H1 (cell line): ENCODE results near the gene EYA2. TPM values are rescaled to one million over a fixed set of nuclear protein-coding genes. Genes with fewer than 3 reads are reported as not detected.

Experiments used
- CTCF ChIA-PET: fragments of 300-600 bp; sonication (Branson Sonifier 250); formaldehyde crosslinking; loops from one replicate; lab custom pipeline; 2021; ENCODE audit not compliant: partially characterized antibody; lab: Charles Lee
- POLR2A ChIA-PET: fragments of 300-600 bp; sonication (Branson Sonifier 250); formaldehyde crosslinking; loops from one replicate; lab custom pipeline; 2021; ENCODE audit warnings: inconsistent platforms; ENCODE audit not compliant: partially characterized antibody; lab: Charles Lee
- DNase-seq, 2 experiments: peaks; one replicate each; pipeline versions ENCODE4 v3.0.0 to v3.0.0-alpha.2; 2010 to 2022; ENCODE audit warnings: low spot score in 2 of 2, low read depth in 1 of 2, mixed read lengths in 1 of 2
- FAIRE-seq: peaks from 2 replicates; lab custom pipeline; 2011; peaks lifted over from hg19 to GRCh38; lab: Jason Lieb, UNC
- H2AFZ ChIP-seq: 2 replicates; pipeline ENCODE4 v1.8.1; 2012; ENCODE audit warnings: low read length, inconsistent platforms
- H2AK5ac ChIP-seq: 2 replicates; pipeline ENCODE4 v1.6.1; 2013; ENCODE audit warnings: low read depth, low read length
- H2BK120ac ChIP-seq: replicated peaks from 2 replicates; pipeline ENCODE3; 2013; ENCODE audit warnings: low read depth, low read length, inconsistent platforms
- H2BK12ac ChIP-seq: 2 replicates; pipeline ENCODE4 v1.6.1; 2013; ENCODE audit warnings: low read depth, low read length
- H2BK15ac ChIP-seq: 2 replicates; pipeline ENCODE4 v1.6.1; 2013; ENCODE audit warnings: low read length
- H2BK20ac ChIP-seq: 2 replicates; pipeline ENCODE4 v1.6.1; 2013; ENCODE audit warnings: low read length
- H2BK5ac ChIP-seq: 2 replicates; pipeline ENCODE4 v1.6.1; 2013; ENCODE audit warnings: low read depth, low read length
- H3K14ac ChIP-seq: 2 replicates; pipeline ENCODE4 v1.6.1; 2013; ENCODE audit warnings: inconsistent platforms; ENCODE audit not compliant: insufficient read length
- H3K18ac ChIP-seq: 2 replicates; pipeline ENCODE4 v1.6.1; 2013; ENCODE audit warnings: low read length; ENCODE audit errors: extremely low read depth
- H3K23ac ChIP-seq: 2 replicates; pipeline ENCODE4 v1.6.1; 2013; ENCODE audit warnings: inconsistent platforms; ENCODE audit not compliant: insufficient read length
- H3K23me2 ChIP-seq: 2 replicates; pipeline ENCODE4 v1.6.1; 2013; ENCODE audit warnings: low read depth, low read length
- H3K27ac ChIP-seq: 2 replicates; pipeline ENCODE4 v1.6.1; 2011; ENCODE audit warnings: low read depth, low read length, inconsistent platforms
- H3K27me3 ChIP-seq, 4 experiments: replicated peaks in 1 of 4; 1 replicate in 1 of 4; 2 replicates in 3 of 4; pipeline versions ENCODE4 v1.6.1 to v1.8.1; 2011 to 2013; ENCODE audit warnings: low read length in 3 of 4, mild to moderate bottlenecking in 3 of 4, inconsistent platforms in 2 of 4, mixed read lengths in 2 of 4, moderate library complexity in 1 of 4; ENCODE audit not compliant: control insufficient read depth in 3 of 4, insufficient read depth in 3 of 4; ENCODE audit errors: extremely low read depth in 1 of 4
- H3K36me3 ChIP-seq, 4 experiments: 2 replicates each; pipeline versions ENCODE4 v1.6.1 to v1.8.1; 2011 to 2013; ENCODE audit warnings: mild to moderate bottlenecking in 4 of 4, low read length in 3 of 4, moderate library complexity in 2 of 4, control low read depth in 1 of 4, inconsistent platforms in 1 of 4; ENCODE audit not compliant: insufficient read depth in 4 of 4, control insufficient read depth in 2 of 4
- H3K4ac ChIP-seq: replicated peaks from 2 replicates; pipeline ENCODE3; 2013; ENCODE audit warnings: low read length, low read depth, mixed read lengths, inconsistent platforms; ENCODE audit not compliant: insufficient read length
- H3K4me1 ChIP-seq, 4 experiments: replicated peaks in 1 of 4; 1 replicate in 1 of 4; 2 replicates in 3 of 4; pipeline versions ENCODE4 v1.6.1 to v1.8.1; 2011 to 2013; ENCODE audit warnings: low read length in 3 of 4, inconsistent platforms in 2 of 4, mixed read lengths in 1 of 4; ENCODE audit not compliant: insufficient read depth in 4 of 4, control insufficient read depth in 3 of 4
- H3K4me2 ChIP-seq, 2 experiments: 2 replicates each; pipeline versions ENCODE4 v1.6.1 to v1.8.1; 2011 to 2013; ENCODE audit warnings: low read depth in 2 of 2, low read length in 2 of 2, control low read depth in 1 of 2, inconsistent platforms in 1 of 2, mild to moderate bottlenecking in 1 of 2; ENCODE audit not compliant: insufficient read depth in 1 of 2
- H3K4me3 ChIP-seq, 4 experiments: fragments of 200-600, 300-600 bp in 1 of 4; sonication (generic), shearing (Covaris generic), sonication (Bioruptor Twin) in 1 of 4; 2 replicates each; pipeline versions ENCODE4 v1.5.1 to v1.8.1; 2011 to 2016; ENCODE audit warnings: low read length in 4 of 4, low read depth in 3 of 4, control low read depth in 2 of 4, inconsistent platforms in 2 of 4, mild to moderate bottlenecking in 2 of 4, mixed read lengths in 1 of 4, moderate library complexity in 1 of 4; ENCODE audit not compliant: insufficient read depth in 2 of 4; ENCODE audit errors: extremely low read depth in 1 of 4
- H3K56ac ChIP-seq: replicated peaks from 2 replicates; pipeline ENCODE3; 2013; ENCODE audit warnings: low read depth, mild to moderate bottlenecking, mixed read lengths, low read length, inconsistent platforms; ENCODE audit not compliant: insufficient read length
- H3K79me1 ChIP-seq: 2 replicates; pipeline ENCODE4 v1.6.1; 2013; ENCODE audit warnings: low read depth, low read length, control low read depth
- H3K79me2 ChIP-seq, 2 experiments: 2 replicates each; pipeline versions ENCODE4 v1.6.1 to v1.8.1; 2012 to 2013; ENCODE audit warnings: low read length in 2 of 2, mild to moderate bottlenecking in 2 of 2, inconsistent platforms in 1 of 2; ENCODE audit not compliant: insufficient read depth in 2 of 2, control insufficient read depth in 1 of 2
- H3K9ac ChIP-seq, 4 experiments: replicated peaks in 1 of 4; 1 replicate in 1 of 4; 2 replicates in 3 of 4; pipeline versions ENCODE4 v1.6.1 to v1.8.1; 2011 to 2013; ENCODE audit warnings: low read depth in 3 of 4, low read length in 3 of 4, control low read depth in 2 of 4, mild to moderate bottlenecking in 2 of 4, moderate library complexity in 2 of 4, inconsistent platforms in 1 of 4; ENCODE audit errors: extremely low read depth in 1 of 4
- H3K9me3 ChIP-seq, 2 experiments: 2 replicates each; pipeline versions ENCODE4 v1.6.1 to v1.8.1; 2012 to 2013; ENCODE audit warnings: mild to moderate bottlenecking in 2 of 2, moderate library complexity in 2 of 2, control low read depth in 1 of 2, inconsistent platforms in 1 of 2, low read depth in 1 of 2, low read length in 1 of 2, mixed read lengths in 1 of 2; ENCODE audit not compliant: insufficient read depth in 2 of 2
- H4K20me1 ChIP-seq, 2 experiments: replicated peaks in 1 of 2; 2 replicates each; pipeline versions ENCODE3 to v1.8.1; 2011 to 2013; ENCODE audit warnings: inconsistent platforms in 2 of 2, low read length in 2 of 2, mild to moderate bottlenecking in 1 of 2; ENCODE audit not compliant: insufficient read depth in 2 of 2, control insufficient read depth in 1 of 2
- H4K5ac ChIP-seq: 2 replicates; pipeline ENCODE4 v1.6.1; 2013; ENCODE audit warnings: low read length, low read depth, mixed read lengths, inconsistent platforms; ENCODE audit not compliant: insufficient read length
- H4K8ac ChIP-seq: 2 replicates; pipeline ENCODE4 v1.8.0; 2013; ENCODE audit warnings: mild to moderate bottlenecking, moderate library complexity, low read length, inconsistent platforms; ENCODE audit not compliant: insufficient read depth; ENCODE audit errors: extremely low read depth
- H4K91ac ChIP-seq: replicated peaks from 2 replicates; pipeline ENCODE3; 2013; ENCODE audit warnings: low read length, mixed read lengths, inconsistent platforms; ENCODE audit not compliant: insufficient read length
- CHD2 ChIP-seq: IDR thresholded peaks from 2 replicates; pipeline ENCODE4 v1.6.1; 2012; ENCODE audit warnings: low read length, improper control_type of control experiment
- HDAC6 ChIP-seq: IDR thresholded peaks from one replicate; pipeline ENCODE4 v1.7.1; 2012; ENCODE audit warnings: low read depth, mild to moderate bottlenecking, inconsistent platforms, low read length, moderate library complexity
- KDM4A ChIP-seq: IDR thresholded peaks from one replicate; pipeline ENCODE4 v1.7.1; 2012; ENCODE audit warnings: low read depth, mild to moderate bottlenecking, moderate library complexity, low read length, inconsistent platforms; ENCODE audit not compliant: severe bottlenecking
- NANOG ChIP-seq: IDR thresholded peaks from 2 replicates; pipeline ENCODE4 v1.6.1; 2011; ENCODE audit warnings: low read length, low read depth, mild to moderate bottlenecking, inconsistent platforms; ENCODE audit not compliant: insufficient read depth, poor library complexity, severe bottlenecking
- POLR2A ChIP-seq, 2 experiments: IDR thresholded peaks; 1 replicate in 1 of 2; 2 replicates in 1 of 2; pipeline ENCODE4 v1.6.1; 2011; ENCODE audit warnings: low read depth in 2 of 2, low read length in 2 of 2, mild to moderate bottlenecking in 2 of 2; ENCODE audit errors: control extremely low read depth in 1 of 2
- SP2 ChIP-seq: IDR thresholded peaks from 2 replicates; pipeline ENCODE4 v1.6.1; 2012; ENCODE audit warnings: mild to moderate bottlenecking, low read length, inconsistent platforms
- ZNF274 ChIP-seq: IDR thresholded peaks from 2 replicates; pipeline ENCODE4 v1.7.0; 2012; ENCODE audit warnings: low read length, borderline replicate concordance; ENCODE audit errors: extremely low read depth
- WGBS, 2 experiments: shearing (Covaris generic) in 1 of 2; methylation state at CpG; one replicate each; pipeline versions ENCODE4 v1.1.6 to v1.1.7; 2013 to 2015; ENCODE audit warnings: low lambda C conversion rate in 2 of 2, mixed read lengths in 2 of 2, inconsistent platforms in 1 of 2, low coverage in 1 of 2, missing lambda C conversion rate in 1 of 2; ENCODE audit not compliant: insufficient replicate concordance in 2 of 2, insufficient coverage in 1 of 2, insufficient read length in 1 of 2; ENCODE audit errors: extremely low coverage in 1 of 2, missing lambda C conversion rate in 1 of 2; 5-methylcytosine and 5-hydroxymethylcytosine counted together
- polyA plus RNA-seq, 7 experiments: library from polyadenylated mRNA; depleted of rRNA in 3 of 7; stranded (reverse) in 5 of 7; unstranded in 2 of 7; fragments of >200 nt in 5 of 7; fragments of 200-250 nt in 2 of 7; gene quantifications; 1 replicate in 5 of 7; 2 replicates in 1 of 7; 4 replicates in 1 of 7; pipeline versions ENCODE4 v1.2.1 to v1.2.3, GENCODE V29; 2011 to 2013; ENCODE audit warnings: missing spikeins in 2 of 7, mixed read lengths in 2 of 7
- total RNA-seq: library from RNA; stranded (reverse); fragmentation: NEBNext Ultra II Directional; extraction: Animal tissue kit (Norgen Biotek cat#: 25700); gene quantifications from 2 replicates; pipeline ENCODE4 v1.2.1, GENCODE V29; 2021

Gene EYA2
- total and polyA plus RNA-seq, 2 of the 8 experiments (the other 6 are each of a cell fraction or from before 2014, with no cell fraction given): 1.6 to 1.7 TPM

DNA sequence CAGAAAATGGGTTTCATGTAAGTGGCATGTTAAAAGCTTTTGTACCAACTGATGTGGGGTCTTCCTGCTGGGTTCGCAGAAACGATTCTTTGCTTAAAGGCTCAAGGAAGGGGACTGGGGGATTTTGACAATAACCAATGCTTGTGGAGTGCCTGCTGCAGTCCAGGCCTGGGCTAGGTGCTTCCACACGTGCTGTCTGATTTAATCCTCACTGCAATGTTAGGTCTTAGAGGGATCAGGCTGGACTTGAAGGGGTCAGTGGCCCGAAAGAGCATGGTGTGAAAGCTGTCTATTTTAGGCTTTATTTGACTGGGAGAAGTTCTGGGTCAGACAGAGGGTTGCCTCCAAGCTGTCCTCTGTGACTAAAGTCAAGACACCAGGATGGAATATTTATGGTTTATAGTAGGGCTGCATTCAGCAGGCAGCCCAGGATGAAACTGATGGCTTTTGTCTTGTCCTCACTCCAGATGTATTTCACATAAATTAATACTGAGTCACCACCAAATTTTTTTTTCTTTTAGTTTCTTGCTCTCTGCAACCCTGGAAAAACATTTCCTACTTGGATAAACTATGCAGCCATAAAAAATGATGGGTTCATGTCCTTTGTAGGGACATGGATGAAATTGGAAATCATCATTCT is 242.7 kb downstream of the EYA2 start:
- no peak for DNase-seq

More for the DNA sequence above, 242.7 kb downstream of the EYA2 start:
- no peak overlapping the region for H2BK15ac ChIP-seq
- H2AFZ ChIP-seq: no peak overlapping the region
- no peak overlapping the region for H2BK120ac ChIP-seq
- CTCF ChIA-PET: no interaction called here
- H3K4me2 ChIP-seq: no peak overlapping the region
- H3K36me3 ChIP-seq: no peaks in the 10 kb centered on the region
- H3K4ac ChIP-seq: no peak overlapping the region
- H3K4me3 ChIP-seq: no peak overlapping the region
- WGBS, 2 experiments: 71% methylated on average over 4 of the region's 4 CpGs; no CpG with 5 or more reads in 1 of the 2 experiments
- H2BK12ac ChIP-seq: no peak overlapping the region
- no peak overlapping the region for H2AK5ac ChIP-seq
- POLR2A ChIA-PET: no interaction called here
- no peaks in the 10 kb centered on the region for H3K27me3 ChIP-seq
- no peak for FAIRE-seq
- H3K9me3 ChIP-seq: peaks cover 5 to 6% of the 10 kb centered on the region in 2 experiments; a peak in 3 of 4 replicates
- H3K23ac ChIP-seq: no peak overlapping the region
- no peak overlapping the region for H4K91ac ChIP-seq
- no peak overlapping the region for H3K14ac ChIP-seq
- TF ChIP-seq POLR2A (IDR thresholded peaks at IDR 0.05; ENCODE audit: control extremely low read depth in 1 of 2, low read depth in 2 of 2, low read length in 2 of 2): no peak
- TF ChIP-seq SP2: no peak
- no peak for TF ChIP-seq CHD2
- TF ChIP-seq NANOG: no peak
- no peak for TF ChIP-seq HDAC6
- TF ChIP-seq KDM4A: no peak
- no peak for TF ChIP-seq ZNF274
- no peak overlapping the region for H3K9ac ChIP-seq
- H3K4me1 ChIP-seq: peaks cover 0 to 2% (median 0%) of the 10 kb centered on the region in 4 experiments; a peak in 1 of 7 replicates
- no peak overlapping the region for H2BK5ac ChIP-seq
- H2BK20ac ChIP-seq: no peak overlapping the region
- H3K79me1 ChIP-seq: no peaks in the 10 kb centered on the region
- no peaks in the 10 kb centered on the region for H3K79me2 ChIP-seq
- H3K27ac ChIP-seq: no peak overlapping the region
- no peak overlapping the region for H3K18ac ChIP-seq
- H3K23me2 ChIP-seq: no peaks in the 10 kb centered on the region
- no peak overlapping the region for H4K5ac ChIP-seq
- no peak overlapping the region; the same call in 1 of the 2 replicates for H4K8ac ChIP-seq
- H4K20me1 ChIP-seq: no peaks in the 10 kb centered on the region
- H3K56ac ChIP-seq: no peak overlapping the region
